Hematopoietic multipotent progenitor cell treated with erythropoietin and hydrocortisone succinate and interleukin-3 and kit ligand, for 4 days (in vitro differentiated cells): Measurements from ENCODE around the gene UPK3B.
"Not testable (repeated sequence)": the region's sequence is repeated elsewhere in the genome, so short reads cannot be mapped to it uniquely, and the experiment has no call there.

Experiments
- DNase-seq: peaks from one replicate; pipeline ENCODE4 v3.0.0-alpha.2; 2015

UPK3B gene

DNA sequence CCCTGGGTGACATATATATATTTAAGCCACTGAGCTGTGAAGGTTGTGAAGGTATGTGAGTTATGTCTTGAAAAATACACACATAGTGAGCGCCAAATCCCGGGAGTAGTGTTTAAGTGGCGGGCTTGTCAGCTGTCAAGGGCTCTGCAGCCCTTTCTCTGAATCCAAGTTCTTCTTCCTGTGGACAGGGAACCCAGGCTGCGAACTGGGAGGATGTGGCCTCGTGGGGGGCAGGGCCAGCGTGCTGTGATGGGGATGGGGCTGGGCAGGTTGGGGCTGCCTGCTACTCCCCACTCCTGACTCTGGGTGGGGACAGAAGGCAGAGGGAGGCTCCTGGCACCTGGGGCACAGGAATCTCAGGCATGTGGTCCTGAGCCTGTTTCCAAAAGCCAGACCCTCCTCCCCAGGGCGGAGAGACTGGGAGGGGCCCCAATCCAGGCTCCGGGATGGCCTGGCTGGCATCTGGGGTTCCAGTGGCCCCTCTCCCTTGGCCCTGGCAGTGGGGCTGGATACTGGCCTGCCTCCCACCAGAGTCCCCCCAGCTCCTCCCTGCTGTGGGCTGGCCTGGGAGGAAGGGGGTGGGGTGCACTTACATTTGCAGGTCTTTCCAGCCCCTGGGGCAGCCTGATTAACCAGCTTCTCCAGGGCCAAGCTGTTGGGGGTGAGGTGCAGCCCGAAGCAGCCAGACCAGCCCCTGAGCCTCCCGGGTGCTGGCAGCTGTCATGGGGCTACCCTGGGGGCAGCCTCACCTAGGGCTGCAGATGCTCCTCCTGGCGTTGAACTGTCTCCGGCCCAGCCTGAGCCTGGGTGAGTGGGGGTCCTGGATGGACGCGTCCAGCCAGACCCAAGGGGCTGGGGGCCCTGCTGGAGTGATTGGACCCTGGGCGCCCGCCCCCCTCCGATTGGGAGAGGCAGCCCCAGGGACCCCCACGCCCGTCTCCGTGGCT, at the start of gene UPK3B:
Gene UPK3B (plus strand): TSS at position 622 of the 947 bp plus-strand sequence. CDS start 101 bp downstream, at position 723.
- DNase-seq = no peak

DNA sequence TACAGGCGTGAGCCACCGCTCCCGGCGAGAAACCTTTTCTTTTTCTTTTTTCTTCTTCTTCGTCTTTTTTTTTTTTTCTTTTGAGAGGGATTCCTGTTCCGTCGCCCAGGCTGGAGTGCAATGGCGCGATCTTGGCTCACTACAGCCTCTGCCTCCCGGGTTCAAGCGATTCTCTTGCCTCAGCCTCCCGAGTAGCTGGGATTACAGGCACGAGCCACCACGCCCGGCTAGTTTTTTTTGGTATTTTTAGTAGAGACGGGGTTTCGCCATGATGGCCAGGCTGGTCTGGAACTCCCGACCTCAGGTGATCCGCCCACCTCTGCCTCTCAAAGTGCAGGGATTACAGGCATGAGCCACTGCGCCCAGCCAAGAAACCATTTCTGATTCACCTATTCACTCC, 49.6 kb upstream of the UPK3B start:
- not testable (repeated sequence) for DNase-seq

DNA sequence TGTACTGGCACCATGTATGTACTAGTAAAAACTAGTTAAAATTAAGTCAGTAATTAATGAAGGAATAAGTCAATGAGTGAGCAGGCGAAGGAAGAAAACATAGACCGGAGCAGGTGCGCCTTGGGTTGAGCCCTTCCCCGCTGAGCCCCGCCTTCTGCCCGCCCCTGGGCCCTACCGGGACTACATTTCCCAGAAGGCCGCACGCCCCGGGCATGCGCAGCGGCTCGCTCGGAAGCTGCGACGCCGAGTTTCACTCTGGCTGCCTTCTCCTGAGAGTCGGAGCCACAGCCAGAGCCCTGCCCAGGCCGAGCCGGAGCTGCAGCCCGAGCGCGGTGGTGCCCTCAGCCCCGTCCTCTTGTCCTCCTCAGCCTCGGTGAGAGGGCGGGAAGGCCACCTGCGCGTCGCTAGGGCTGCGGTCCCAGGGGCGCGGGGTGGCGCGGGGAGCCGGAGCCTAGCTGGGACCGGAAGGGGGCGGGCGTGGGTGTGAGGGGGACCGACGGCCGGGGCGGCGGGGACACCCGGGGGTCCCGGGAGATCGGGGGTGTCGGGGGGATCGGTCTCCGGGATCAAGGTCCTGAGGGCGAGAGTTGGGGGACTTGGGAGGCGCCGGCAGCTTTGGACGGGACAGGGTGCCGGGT, 48.8 kb upstream of the UPK3B start, which contains the start of gene DTX2:
Gene DTX2 (plus strand): TSS at position 246 of the 638 bp plus-strand sequence. CDS start 18,801 bp downstream, outside the sequence.
- DNase-seq = not testable (repeated sequence)

DNA sequence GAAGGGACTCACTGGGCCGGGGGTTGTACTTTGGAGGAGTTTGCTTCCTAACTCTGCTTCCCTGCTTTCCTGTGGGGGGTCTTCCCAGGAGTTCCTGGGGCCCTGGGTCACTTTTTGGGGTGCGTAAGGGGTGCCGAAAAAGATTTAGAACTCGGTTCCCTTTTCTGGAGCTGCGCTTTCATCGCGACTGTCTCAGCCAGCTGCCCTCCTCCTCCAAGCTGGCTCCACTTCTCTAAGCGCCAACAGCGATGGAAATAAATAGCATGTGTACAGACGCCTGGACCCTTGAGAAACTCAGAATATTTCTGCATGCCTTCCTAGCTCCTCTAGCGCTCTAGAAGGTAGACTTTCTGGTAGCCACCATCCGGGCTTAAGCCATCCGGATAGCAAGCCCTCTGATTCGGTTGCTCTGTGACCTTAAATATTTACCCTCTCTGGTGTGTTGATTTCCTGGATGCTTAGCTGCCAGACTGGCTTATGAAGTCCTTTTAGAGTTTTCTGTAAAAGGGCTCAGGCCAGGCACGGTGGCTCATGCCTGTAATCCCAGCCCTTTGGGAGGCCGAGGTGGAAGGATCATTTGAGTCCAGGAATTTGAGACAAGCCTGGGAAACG, 48.0 kb upstream of the UPK3B start:
- DNase-seq = not testable (repeated sequence)

DNA sequence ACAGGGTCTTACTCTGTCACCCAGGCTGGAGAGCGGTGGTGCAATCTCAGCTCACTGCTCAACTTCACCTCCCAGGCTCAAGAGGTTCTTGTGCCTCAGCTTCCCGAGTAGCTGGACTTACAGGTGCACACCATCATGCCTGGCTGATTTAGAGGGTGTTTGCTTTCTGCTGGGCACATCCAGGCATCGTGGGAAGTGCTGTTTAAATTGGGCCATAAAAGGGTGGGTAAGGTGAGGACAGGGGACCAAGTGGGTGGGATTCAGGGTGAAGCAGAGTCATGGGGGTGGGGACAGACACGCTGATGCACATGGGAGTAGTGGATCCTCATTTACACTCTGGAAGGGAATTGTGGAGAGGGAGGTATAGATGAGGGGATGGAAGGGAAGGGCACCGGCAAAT, 45.4 kb upstream of the UPK3B start:
- DNase-seq = not testable (repeated sequence)

DNA sequence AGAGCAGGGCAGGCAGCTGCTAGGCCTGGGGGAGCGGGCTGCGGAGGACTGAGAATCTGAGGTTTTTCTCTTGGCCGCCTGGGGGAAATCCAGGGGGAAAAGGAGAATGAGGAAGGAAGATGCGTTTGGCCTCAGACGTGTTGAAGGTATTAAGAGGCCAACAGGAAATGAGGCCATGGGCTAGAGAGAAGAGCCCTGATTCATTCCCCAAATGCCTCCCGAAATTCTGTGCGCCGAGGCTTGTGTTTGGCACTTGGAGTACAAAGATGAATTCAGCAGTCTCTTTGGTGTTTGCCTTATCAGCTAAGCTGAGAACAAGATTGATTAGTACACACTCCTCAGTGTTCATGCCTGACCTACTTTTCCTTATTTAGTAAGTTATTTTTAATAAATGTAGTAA, 44.4 kb upstream of the UPK3B start:
- DNase-seq = not testable (repeated sequence)

DNA sequence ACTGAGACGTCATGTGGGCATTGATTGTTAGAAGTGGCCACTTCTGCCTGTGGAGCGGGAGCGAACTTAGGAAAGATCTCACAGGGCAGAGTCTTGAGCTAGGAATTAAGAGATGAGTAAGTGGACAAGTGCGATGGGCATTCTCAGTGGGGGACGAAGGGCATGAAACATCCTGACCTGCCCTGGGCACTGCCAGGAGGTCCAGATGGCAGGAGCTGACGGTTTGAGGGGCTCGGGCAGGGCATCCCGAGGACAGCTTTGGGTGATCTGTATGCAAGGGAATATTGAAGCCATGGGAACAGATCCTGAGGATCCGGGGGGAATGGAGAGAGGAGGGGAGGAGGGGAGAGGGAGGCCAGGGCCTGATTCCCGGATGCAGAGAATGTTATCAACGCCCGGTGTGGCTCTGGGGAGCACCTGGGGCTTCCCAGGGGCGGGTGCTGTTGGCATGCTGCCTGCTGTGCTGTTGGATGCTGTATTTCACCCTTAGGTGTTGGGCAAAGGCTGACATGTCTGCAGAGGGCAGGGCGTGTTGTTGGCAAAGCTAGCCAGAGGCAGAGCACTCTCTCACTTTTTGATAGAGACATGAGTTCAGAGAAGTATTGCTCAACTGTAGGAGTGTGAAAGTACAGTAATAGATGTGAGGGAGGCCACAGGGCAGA, 42.5 kb upstream of the UPK3B start:
- not testable (repeated sequence) for DNase-seq

DNA sequence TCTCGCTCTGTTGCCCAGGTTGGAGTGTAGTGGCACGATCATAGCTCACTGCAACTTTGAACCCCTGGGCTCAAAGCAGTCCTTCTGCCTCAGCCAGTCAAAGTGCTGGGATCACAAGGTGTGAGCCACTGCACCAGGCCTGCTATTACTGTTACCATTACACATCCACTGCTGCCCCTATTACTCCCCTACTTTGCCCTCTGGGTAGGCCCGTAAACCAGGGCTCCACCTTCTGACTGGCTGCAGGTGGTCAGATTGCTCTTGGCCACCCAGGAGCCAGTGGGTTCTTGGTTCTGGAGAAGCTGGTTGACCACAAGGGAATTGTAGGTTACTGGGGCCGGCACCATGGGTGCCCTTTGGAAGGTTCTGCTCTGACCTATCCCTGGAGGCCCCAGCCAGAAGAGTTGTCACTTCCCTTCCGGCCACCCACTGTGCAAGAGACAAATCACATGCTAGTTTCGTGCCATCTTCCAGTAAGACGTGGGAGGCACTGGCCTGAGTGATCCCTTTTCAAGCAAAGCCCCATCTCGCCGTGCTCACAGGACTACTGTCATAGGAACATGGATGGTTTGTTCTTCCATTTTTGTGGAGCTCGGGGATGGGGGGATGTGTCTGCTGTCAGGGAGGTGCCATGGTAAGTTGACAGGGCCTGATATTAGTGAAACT, 38.7 kb upstream of the UPK3B start:
- not testable (repeated sequence) for DNase-seq

DNA sequence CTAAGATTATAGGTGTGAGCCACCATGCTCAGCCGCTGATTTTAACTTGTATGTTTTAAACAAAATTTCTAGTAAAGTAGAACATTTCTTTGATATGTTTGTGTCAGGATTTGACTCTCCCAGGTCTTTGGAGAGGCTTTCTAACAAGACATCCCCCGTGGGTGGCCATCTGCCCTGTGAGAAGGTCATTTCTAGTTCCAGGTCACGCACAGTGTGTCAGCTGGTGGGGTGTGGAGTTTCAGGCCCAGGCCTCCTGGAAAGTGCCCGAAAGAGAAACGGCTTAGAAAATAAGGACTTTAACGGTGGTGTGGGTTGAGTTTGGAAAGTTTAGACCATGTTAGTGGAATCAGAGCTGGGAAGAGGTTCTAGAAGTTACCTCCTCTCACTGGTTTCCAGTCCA, 37.3 kb upstream of the UPK3B start:
- not testable (repeated sequence) for DNase-seq

DNA sequence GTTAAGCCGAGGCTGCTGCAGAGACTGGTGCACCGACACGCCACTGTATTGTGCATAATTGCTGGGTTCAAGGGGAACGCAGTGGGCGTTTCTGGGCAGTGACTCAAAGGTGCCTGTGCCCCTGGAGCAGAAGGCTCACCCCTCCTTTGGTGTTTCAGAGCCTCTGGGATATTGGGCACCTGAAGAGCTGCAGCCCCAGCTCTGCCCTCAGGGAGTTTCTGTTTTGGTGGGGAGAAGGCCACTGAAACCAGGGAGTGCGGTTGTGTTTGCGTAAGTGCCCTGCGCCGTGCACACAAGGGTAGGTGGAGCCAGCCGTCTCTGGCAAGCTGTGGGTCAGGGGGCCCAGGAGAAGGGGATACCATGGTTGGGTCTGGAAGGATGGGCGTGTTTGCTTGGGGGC, 34.1 kb upstream of the UPK3B start:
- DNase-seq = not testable (repeated sequence)

DNA sequence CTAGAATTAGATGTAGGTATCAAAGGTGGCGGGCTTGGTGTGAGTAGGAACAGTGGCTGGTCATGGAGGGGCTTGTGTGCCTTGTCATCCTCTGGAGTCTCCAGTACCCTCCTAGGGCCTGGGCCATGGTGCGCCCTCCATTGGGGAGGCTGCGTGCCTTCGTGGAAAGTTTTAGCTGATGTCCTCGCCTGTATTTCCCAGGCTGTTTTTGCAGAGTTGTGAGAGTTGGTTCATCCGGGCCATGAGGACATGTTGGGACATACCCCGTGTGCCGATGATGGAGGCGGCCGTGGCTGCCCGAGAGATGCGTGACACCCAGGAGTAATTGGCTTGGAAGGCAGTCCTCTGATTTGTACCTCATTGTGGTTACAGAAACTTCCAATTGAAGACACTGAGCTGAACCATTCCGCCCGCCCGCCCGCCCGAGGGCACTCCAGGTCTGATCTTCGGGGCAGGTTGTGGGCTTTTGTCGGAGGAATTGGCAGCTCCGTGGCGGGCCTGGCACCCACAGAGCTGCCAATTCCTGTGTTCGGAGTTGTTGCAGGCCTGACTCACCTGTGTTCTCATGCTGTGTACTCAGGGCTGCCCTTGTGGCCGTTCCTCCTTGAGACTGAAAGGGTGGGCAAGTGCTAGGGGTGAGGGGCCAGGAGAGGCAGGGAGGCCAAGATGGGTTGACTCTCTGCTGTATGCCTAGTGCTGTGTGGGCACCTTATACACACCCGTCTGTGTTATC, 33.4 kb upstream of the UPK3B start:
- not testable (repeated sequence) for DNase-seq

DNA sequence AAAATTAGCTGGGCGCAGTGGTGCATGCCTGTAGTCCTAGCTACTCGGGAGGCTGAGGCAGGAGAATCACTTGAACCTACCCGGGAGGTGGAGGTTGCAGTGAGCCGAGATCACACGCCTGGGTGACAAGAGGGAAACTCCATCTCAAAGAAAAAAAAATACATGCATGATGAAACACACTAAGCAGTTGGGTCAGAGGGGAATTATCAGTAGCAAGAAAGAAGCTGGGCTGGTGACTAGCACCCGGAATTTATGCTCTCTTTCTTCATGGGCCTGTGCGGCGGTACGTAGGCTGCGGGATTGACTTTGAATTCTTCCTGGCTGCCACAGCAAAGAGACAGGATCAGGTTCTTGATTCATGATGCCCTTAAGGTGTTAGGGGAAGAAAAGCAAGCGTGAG, 30.7 kb upstream of the UPK3B start:
- not testable (repeated sequence) for DNase-seq

DNA sequence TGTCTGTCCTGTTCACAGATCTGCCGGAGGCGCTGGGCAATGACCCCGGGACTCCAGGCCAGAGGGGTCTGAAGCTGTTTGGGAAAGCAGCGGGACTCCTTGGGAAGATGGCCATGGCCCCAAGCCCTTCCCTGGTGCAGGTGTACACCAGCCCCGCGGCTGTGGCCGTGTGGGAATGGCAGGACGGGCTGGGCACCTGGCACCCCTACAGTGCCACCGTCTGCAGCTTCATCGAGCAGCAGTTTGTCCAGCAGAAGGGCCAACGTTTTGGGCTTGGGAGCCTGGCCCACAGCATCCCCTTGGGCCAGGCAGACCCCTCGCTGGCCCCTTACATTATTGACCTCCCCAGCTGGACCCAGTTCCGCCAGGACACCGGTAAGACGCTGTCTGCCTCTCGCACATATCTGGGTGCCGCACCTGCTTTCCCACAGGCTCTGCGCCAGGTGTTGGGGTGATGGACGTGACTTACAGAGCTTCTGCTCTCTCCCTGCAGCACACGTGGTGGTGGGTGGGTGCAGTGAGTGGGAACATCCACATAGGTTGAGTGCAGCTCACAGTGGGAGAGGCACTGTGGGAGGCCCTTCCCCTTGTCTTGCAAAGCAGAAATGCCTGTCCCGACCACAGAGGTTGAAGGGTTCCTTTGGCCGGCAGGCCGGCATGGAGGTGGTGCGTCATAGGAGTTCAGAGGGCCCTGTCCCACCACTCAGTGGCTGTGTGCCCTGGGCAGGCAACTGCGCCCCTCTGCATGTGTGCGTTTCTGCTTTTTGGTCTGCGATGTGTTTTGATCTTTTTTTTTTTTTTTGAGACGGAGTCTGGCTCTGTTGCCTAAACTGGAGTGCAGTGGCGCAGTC, 29.7 kb upstream of the UPK3B start:
- not testable (repeated sequence) for DNase-seq

DNA sequence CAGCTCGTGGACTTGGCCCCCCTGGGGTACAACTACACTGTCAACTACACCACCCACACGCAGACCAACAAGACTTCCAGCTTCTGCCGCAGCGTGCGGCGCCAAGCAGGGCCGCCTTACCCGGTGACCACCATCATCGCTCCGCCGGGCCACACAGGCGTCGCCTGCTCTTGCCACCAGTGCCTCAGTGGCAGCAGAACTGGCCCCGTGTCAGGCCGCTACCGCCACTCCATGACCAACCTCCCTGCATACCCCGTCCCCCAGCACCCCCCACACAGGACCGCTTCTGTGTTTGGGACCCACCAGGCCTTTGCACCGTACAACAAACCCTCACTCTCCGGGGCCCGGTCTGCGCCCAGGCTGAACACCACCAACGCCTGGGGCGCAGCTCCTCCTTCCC, 27.7 kb upstream of the UPK3B start:
- not testable (repeated sequence) for DNase-seq

DNA sequence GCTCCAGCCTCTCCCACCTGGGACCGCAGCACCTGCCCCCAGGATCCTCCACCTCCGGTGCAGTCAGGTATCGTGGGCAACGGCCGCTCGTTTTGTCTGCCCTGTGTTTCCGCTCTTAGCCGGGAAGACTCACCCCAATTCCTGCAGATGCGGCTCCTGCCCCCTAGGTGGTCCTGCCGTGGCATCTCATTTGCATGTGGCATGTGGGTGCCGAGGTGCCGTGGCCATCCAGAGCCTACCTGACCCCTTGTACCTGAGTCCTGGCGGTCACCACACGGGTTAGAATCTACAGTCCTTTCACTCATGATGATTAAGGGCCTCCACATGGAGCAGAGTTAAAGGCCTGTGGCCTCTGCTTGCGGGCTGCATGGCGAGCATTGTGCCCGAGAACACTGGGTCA, 27.3 kb upstream of the UPK3B start:
- DNase-seq = not testable (repeated sequence)

DNA sequence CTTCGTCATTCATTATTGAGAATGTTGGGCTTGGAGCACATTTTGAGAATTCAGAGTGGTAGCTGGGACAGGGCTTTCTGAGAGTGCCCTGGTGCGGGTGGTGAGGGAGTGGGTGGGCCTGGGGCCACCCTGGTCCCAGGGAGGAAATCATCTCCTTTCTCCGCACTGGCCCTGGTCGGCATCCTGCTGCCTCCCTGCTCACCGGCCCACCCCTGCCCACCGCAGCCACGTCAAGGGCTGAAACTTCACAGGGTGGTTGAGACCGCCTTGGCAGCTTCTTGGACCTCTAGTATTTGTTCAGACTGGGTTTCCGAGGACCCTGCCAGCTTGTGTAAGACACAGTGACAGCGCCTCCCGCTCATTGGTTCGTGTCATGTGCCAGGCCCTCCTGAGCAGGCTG, 25.9 kb upstream of the UPK3B start:
- DNase-seq = not testable (repeated sequence)

DNA sequence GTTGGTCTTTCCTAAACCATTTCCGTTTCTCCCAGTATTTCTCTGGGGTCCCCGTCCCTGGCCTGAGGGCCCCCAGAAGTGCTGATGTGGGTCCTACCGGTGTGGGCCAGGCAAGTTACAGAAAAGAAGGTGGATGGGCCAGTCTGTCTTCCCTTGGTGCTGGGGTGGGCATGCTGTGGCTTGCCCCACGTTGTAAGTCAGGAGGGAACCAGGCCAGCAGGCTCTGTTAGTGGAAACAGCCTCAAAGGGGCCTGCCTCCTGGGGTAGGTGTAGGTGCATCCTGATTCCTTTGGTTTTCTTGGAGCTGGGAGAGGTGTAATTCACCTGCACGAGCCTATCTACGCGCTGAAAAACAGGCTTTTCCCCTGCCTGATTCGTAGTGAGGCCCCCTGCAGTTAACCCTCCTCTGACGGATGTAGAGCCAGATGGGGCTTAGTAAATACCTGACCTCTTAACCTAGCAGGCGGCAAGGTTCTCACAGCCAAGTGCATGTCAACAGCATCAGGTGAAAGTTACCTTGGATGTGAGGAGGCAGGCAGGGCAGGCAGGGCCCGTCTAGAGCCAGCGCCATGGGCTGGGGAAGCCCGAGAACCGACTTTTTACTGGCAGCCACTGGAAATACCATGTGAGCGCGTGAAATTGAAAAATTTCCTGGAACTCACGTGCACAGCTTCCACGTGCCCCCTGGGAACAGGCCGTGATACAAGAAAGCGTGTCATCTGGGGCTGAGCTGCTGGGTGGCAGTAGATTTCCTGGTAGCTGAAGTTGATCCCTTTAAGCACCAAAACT, 24.3 kb upstream of the UPK3B start:
- DNase-seq = not testable (repeated sequence)

DNA sequence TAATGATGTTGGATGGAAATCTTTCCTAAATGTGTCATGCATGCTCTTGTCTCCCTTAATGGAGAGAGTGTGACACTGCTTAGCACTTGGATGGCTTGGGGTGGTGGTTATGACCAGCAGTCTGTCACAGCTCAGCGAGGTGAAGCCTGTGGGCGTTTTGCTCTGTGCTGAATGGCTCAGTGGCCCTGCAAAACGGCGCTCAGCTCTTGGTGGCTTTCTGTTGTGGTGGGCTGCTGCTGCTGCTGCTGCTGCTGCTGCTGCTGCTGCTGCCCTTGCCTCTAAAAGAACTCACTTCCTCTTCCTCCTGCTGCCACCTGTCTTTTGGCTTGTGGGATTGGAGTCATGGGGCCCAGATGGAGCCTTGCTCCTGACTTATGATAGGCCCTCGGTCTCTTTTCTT, 23.7 kb upstream of the UPK3B start:
- not testable (repeated sequence) for DNase-seq

DNA sequence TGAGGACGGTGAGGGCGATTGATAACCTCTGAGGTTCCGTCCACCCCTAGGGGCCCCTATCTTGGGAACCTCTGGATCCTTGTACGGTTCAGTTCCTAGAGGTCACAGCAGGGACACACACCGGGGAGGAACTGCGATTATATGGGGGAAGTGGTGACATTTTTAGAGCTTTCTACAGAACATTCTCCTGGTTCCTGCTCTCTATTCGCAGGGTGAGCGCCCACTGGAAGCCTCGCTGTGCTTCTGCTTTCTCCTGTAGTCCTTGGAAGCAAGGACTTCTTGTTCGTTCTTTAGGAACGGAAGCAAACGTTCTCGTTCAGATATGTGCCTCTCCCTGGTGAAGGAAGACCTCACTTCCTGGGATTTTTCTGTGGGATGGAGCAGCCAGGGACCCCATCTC, 22.4 kb upstream of the UPK3B start:
- not testable (repeated sequence) for DNase-seq

DNA sequence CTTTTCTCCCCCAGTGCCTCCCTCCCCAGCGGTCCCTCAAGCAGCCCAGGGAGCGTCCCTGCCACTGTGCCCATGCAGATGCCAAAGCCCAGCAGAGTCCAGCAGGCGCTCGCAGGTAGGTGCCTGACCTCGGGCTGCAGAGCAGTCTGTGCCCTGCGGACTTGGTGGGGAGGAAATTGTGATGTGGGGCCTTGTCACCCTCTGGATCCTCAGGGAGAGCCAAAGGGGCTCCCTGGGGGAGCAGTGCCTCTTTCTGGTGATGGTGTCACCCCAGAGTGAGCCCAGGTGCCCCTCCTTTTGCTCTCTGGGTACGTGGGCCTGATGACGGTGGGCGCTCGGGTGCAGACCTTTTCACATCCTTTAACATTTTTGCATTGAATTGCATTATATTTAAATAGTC, 18.2 kb upstream of the UPK3B start:
- not testable (repeated sequence) for DNase-seq
